SW480 (cell line): Measurements from ENCODE around the gene SARNP.
A peak's percentile ranks its signal among the peaks of the same experiment; 100 is the strongest.
"Not testable (repeated sequence)": the region's sequence is repeated elsewhere in the genome, so short reads cannot be mapped to it uniquely, and the experiment has no call there.

Experiments
- DNase-seq: peaks from one replicate; pipeline ENCODE4 v3.0.0-alpha.2; 2016; ENCODE audit warnings: low spot score

Gene SARNP, protein sequence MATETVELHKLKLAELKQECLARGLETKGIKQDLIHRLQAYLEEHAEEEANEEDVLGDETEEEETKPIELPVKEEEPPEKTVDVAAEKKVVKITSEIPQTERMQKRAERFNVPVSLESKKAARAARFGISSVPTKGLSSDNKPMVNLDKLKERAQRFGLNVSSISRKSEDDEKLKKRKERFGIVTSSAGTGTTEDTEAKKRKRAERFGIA

DNA sequence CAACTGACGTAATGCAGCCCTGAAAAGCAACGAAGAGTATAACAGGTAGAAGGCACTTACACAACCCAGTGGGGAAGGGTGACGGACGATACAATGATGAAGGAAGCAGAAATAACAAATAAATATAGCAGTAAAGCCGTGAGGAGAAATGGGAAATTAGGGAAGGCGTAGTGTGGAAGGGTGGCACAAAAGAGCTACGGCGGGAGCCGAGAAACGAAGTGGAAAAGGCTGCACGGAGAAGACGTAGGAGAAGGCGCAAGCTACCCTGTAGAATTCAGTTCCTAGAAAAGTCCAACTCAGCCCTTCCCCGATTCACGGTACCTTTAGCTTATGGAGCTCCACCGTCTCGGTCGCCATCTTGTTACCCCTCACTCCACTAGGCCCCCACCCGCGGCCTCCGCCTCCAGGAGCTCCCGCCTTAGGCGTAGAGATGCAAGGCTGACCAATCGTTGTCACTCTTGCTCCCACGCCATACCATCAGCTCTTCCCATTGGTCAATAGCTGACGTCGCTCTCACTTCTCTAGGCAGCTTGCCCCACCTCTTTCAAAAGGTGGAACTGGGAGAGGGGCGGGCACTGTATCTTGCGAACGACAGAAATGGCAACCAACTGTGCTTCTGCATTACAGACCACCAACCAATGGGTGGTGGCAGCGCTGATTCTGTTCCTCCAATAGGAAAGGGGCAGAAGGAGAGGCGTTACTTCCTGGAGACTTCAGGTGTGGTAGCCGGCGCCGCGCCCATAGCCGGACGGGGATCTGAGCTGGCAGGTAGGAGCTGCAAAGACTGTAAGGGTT is at the start of gene SARNP, which contains the start of gene ORMDL2:
Gene SARNP, minus strand, starts transcription at position 380 of the 795 bp plus-strand sequence. Its CDS starts 23 bp downstream, at position 357.
Gene ORMDL2, plus strand, starts transcription at position 697 of the 795 bp plus-strand sequence. CDS start 959 bp downstream, outside the sequence.
- peak; percentile 100 for DNase-seq

DNA sequence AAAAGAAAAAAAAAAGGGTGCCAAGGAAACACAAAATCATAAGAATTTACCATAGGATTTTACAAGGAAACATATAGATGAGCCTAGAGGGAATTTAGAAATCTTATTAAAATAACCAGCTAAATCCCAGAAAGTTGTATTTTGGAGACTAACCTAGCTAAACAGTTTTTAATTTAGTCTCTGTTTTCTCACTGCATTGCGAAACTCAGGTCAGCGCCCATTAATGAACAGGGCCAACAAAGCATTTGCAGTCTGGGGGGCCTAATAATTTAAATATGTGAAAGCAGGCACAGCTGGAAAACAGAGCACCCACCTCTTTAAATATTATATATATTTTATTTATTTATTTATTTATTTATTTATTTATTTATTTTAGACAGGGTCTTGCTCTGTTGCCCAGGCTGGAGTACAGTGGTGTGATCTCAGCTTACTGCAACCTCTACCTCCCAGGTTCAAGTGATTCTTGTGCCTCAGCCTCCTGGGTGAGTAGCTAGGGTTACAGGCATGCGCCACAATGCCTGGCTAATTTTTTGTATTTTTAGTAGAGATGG is 49.0 kb upstream of the SARNP start:
- not testable (repeated sequence) for DNase-seq

DNA sequence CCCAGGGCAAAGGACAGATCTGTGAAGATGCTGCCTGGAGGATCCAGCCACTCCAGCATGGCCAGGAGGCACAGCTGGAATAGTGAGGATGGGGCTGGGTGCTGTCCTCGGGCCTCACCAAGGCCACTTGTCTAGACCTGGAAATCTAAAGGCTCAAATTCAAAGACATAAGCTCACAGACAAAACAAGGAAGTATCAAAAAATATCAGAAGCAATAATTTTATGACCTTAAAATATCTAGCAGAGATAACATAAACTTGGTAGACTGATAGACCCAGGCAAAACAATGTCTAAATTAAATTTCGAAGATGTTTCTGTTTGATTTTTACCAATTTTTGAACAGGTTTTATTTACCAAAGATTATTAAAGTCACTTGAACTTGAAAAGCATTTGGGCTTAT is 47.8 kb upstream of the SARNP start:
- DNase-seq, result no peak

DNA sequence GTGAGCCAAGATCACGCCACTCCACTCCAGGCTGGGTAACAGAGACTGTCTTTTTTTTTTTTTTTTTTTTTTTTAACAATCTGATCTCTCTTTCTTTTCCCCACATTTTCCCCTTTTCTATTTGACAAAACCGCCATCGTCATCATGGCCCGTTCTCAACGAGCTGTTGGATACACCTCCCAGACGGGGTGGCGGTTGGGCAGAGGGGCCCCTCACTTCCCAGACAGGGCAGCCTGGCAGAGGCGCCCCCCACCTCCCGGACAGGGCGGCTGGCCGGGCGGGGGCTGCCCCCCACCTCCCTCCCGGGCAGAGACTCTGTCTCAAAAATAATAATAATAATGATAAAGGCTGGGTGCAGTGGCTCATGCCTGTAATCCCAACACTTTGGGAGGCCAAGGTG is 45.4 kb upstream of the SARNP start:
- not testable (repeated sequence) for DNase-seq

DNA sequence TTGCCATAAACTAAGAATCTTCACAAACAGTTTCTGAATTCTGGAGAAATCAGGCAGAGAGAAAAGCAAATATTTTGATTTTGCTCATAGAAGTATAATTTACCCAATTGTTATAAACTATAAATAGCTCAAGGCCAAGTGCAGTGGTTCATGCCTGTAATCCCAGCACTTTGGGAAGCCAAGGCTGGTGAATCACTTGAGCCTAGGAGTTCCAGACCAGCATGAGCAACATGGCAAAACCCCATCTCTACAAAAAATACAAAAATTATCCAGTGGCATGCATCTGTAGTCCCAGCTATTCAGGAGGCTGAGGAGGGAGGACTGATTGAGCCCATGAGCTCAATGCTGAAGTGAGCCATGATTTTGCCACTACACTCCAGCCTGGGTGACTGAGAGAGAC is 44.8 kb upstream of the SARNP start:
- no peak for DNase-seq

DNA sequence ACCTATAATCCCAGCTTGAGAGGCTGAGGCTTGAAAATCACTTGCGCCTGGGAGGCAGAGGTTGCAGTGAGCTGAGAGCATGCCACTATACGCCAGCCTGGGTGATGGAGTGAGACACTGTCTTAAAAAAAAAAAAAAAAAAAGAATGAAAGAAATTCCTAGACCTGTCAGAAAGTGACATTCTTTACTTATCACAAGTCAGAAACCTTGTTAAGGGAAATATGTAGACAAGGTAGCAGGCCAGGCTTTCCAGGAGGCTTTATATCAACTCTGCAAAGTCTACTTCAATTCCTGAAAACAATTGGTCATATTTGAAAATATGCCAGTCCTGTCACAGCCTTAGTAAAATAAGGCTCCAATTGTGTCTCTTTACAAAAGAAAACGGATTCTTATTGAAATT is 44.3 kb upstream of the SARNP start:
- no peak for DNase-seq

DNA sequence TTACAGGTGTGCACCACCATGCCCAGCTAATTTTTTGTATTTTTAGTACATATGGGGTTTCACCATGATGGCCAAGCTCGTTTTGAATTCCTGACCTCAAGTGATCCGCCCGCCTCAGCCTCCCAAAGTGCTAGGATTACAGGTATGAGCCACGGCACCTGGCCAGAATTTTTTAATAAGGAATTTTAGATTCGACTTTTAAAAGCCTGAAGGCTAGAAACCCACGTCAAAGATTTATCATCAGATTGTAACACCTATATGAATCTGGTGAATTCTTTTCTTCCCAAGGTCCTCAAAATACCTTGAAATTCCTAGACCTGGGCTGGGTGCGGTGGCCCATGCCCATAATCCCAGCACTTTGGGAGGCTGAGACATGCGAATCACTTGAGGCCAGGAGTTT is 43.9 kb upstream of the SARNP start:
- DNase-seq, result no peak

DNA sequence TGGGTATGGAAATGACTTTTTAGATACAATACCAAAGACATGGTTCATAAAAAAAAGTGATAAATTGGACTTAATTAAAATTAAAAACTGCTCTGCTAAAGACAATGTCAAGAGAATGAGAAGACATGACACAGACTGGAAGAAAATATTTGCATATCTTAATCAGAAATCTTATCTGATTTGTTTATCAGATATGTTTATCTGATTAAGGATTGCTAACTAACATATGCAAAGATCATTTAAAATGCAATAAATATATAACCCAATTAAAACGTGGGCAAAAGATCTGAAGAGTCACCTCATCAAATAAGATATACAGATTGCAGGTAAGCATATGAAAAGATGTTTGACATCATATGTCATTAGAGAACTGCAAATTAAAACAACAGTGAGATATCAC is 35.2 kb upstream of the SARNP start:
- DNase-seq, result no peak

DNA sequence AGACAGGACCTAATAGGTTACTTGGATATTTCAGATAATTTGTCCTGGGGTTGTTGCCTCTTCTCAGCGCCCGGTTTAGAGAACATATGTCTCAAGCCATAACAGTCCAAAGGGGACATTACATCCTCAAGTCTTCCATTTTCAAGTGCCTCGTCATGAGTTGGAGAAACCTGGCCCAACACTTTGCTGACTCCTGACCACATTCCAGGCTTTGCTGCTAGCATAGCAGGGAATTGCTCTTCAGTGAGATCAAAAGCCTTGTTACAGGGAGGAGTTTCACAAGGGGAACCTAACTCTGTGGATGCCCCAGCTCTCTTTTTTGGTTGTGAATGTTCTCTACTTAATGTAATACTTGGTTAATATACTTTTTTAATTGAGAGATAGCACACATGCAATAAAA is 33.4 kb upstream of the SARNP start:
- no peak for DNase-seq

DNA sequence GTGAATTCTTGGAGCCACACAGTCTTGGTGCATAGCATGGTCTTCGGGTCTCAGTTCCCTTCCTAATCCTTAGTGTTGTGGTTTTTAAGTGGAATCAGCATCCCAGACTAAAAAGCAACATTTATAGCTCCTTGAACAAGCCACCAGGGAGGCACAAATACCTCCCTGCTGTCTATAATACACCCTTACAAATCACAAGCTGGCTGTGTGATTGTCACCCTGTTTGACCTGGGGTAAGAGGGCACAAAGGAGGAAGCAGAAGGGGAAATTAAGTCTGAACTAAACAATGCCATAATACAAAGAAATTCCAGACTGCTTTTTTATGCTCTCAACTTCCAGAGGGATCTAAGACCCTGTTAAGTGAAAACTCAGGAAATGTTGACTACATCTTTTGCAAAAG is 32.9 kb upstream of the SARNP start:
- DNase-seq, result no peak

DNA sequence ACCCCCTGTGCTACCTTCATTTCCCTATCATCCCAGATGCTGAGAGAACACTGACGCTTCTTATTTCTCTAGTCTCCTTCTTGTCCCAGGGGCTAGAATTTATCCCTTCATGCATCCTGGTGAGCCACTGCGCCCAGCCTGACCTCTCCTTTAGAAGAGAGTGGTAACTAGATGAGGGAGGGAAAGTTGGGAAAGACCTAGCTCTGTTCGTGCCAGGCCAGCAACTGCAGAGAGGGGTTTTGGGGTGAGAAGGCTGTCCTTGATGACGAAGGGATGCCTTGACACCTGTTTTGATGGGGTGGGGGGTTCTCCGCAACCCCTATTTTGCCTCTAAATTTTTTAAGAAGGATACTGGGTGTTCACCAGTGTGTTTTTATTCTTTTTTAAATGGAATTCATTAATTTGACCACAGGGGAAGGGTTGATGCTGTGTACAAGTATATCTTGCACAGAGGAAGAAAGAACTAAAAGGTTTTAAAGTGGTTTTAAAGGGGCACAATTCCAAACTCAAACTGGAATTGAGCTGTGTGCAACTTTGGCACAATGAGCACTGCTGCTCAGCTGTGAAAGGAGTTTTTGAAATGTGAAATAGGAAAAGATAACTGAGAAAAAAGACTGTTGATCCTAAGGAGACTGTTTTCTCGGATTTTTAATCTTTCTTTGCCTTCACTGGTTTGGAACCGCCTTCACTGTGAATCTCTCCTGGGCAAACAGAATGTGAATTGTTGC is 32.3 kb upstream of the SARNP start:
- DNase-seq, result no peak

DNA sequence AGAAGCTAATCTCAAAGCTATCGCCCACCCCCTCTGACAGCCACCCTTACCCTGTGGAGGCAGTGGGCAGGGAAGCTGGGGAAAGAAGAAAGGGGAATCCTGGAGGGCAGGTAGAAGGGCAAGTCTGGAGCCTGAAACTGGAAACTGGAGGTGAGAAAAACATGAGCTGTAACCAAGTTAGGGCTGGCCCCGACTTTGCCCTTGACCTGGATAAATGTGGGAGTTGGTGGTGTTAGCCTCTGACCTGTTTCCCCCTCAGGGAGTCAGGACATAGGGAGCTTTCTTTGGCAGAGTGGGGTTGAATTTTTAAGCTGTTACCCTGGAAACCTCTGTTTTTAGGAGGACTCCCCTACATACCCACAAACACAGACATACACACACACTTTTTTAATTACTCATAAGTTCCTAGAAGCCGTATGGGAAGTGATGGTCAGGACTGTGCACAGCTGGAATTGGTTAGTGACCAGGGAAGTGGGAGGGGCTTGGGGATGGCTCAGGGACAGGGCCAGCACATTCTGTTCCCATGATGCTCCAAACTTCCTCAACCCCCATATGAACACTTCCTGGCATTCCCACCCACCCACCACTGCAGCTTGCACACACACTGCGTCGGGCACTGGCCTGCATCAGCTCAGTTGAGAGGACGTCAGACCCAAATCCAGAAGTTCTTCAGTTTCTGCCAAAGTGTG is 30.2 kb upstream of the SARNP start:
- DNase-seq, result peak; percentile 66

DNA sequence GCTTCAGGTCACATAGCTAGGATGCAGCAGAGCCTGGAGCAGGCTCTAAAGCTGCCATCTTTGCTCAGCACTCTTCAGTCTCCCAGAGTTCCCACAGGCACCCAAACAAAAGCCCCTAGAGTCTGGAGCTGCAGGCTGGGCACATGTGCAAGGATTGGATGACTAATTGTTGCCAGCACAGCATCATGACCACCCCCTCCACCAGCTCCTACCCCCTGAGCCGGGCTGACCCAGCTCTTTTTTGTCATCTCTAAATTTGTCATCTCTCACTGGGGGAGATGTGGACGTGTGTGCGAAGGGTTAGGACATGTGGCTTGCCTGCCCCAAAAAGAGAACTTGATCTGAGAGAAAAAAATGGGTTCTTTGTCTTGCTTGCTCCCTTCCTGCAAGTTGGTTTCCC is 29.5 kb upstream of the SARNP start:
- DNase-seq, result no peak

DNA sequence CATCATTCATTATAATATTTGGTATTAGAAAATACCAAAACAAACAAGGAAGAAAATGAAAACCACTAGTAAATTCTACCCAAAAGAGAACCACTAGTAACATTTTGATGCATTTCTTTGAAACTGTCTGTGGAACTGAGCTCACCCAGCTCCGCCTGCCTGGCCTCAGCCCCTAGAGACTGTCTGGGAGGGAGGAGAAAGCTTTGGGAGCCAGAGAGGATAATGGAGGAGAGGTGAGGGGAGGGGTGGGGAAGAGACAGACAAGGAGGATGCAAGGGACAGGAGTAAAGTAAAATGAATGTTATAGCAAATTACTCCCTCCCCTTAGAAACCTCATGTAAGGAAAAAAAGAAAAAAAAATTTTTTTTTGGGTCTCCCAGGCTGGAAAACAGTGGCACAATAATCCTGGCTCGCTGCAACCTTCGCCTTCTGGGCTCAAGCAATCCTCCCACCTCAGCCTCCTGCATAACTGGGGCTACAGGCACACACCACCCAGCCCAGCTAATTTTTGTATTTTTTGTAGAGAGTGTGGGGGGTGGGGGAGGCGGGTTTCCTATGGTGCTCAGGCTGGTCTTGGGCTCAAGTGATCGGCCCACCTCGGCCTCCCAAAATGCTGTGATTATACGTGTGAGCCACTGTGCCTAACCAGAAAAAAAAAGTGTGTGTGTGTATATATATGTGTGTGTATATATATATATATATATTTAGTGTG is 28.4 kb upstream of the SARNP start:
- no peak for DNase-seq

DNA sequence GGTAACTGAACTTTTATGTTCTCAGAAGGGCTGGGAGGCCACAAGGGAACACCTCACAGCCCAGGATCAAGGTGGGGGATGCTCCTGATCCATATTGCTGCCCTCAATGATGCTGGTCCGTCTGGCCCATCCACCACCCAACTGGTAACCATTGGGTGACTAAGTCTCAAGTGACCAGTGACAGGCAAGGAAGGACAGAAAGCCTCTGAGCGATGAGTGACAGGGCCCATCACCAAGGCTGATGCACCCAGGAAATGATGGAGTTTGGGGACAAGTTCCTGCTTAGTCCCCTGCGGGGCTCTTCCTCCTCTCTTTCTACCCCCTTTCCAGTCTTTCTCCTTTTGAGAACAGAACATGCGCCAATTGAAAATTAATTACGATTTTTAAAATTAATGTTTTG is 27.8 kb upstream of the SARNP start:
- DNase-seq, result no peak

DNA sequence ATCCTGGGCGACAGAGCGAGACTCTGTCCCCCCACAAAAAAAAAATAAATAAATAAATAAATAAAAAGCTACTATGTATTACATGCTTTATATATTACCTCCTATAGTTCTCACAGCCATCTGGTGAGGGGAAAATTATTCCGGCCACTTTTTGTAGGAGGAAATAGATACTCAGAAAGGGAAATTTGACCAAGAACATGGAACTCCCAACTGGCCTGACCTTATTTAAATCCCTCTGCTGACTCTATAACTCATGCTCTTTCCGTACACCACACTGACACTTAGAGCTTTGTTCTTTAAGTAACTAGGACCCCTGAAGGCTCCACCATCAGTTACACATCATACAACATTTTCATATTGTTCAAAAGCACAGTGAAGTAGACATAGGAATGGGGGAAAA is 27.4 kb upstream of the SARNP start:
- no peak for DNase-seq

DNA sequence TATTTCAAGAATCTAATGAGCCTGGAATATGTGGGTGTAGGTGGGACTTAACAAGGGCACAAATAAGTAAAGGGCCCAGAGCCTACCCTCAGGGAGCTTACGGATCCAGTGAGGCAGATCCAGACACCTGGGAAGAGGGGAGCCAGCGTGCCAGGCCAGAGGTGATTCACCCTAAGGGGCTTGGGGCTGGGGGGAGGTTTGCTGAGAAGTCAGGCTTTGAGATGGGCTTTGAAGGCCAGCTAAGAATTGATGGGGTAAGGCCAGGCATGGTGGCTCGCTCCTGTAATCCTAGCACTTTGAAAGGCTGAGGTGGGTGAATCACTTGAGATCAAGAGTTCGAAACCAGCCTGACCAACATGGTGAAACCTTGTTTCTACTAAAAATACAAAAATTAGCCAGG is 25.9 kb upstream of the SARNP start:
- no peak for DNase-seq

DNA sequence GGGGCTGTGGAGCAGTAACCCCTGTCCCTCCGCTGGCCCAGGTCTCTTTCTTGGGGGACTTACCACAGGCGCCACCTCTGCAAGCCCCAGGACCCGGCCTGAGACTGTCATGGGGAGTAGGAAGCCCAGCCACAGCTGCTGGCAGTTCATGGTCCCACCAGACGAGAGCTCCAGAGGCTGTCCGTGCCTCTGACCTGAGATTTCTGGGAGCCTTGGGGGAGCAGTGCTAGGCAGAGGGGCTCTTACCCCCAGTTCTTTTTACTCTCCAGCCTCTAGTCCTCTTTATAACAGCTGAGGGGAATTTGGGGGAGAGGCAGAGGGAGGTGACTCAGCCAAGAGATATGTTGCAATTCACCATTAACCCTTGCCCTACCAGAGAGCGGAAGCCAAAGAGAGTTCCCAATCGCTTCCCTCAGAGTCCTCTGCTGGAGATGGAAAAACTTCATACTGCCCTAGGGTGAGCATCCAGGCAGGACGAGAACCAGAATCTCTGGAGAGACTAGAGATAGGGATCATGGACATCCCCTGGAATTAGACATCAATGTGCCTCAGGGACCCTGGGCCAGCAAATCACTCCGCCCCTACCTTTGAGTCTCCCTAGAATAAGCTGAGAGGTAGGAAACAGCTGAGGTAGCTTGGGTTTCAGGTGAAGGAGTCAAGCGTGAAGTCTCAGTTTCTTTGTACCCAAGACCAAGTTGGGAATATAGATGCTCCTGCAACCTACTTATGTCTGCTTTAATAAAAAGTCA is 25.3 kb upstream of the SARNP start, which contains the start of gene MMP19:
Gene MMP19, minus strand, starts transcription at position 256 of the 749 bp plus-strand sequence. Its CDS starts 106 bp downstream, at position 150.
- DNase-seq, result peak; percentile 75

DNA sequence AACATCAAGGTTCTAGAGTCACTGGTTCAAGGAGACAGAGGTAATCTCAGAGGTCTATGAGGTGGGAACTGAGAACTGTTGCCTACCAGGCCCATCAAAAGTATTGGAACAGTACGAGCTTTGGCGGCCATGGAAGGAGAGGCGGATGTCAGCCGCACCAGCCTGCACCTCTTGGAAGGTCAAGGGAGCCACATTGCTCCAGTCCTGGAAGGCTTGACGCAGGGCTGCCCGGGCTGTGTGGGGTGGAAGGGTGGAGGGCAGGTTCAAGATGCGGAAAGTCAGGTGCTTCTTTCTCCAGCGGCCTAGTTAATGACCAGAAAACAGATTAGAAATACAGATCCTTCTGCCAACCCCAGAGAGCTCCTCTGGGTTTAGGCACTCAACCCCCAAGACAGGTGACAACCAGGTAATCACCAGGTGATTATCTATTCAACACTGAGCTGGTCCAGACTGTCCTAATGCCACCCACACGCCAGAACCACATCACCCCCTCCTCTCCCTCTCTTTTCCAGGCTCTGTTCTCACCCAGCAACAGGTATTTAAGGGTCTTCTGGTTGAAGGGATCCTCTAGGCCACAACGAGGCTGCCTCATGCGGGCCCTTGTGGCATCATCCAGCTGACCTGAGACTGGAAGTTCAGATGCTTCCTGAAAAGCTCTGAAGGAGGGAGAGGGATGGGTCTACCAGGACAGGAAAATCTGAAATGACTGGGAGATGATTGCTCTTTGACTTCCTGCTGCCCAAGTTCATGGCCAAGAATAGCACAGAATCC is 23.2 kb upstream of the SARNP start:
- no peak for DNase-seq
